ENCODE measurements around the gene TAF3.

GRCh38 chr10:7886056-7886455, 67.8 kb downstream of the TAF3 start:
- TF ChIP-seq CTCF (IDR thresholded peaks at IDR 0.05) (no peak), POLR2A (IDR thresholded peaks at IDR 0.05) (no peak)

Data from uterus (tissue), 2 donors.